ENCODE results near the gene OR6C65. TPM values are rescaled to one million over a fixed set of nuclear protein-coding genes. Genes with fewer than 3 reads are reported as not detected.
A peak's percentile ranks its signal among the peaks of the same experiment; 100 is the strongest.
"Not testable (repeated sequence)": the region's sequence is repeated elsewhere in the genome, so short reads cannot be mapped to it uniquely, and the experiment has no call there.

OR6C65 gene
- total RNA-seq, 2 donors from 2014 or later, result not detected

DNA sequence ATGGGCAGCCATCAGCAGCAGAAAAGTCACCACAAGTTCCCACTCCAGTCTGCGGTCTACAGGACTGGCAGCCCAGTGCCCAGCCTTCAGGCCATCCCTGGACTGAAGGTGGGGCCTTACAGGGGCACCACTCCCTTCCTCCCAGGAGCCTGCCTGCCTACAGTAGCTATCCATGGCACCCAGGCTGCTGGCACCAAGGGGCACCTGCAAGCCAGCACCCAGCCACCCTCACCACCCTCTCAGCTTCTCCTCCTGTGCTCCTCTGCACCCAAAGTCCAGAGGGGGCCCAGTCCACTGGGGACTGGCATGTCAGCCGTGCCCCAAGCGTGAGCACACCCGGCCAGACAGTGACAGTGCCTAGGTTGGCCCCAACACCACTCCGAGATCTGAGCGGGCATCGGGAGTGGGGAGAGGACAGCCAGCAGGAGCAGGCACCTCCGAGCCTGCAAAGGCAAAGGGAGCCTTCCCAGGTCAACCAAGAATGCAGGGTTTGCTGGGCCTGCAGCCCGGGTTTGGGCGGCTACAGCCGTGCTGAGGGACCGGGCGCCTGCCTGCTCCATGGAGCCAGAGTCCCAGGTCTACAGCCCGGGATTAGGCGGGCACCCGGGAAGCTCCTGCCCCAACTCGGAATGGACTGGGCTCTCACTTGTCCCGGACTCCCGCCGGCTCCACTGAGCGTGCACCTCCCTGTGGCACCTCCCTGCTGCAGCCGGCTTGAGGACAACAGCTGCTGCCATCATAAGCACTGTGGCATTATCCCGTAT is 8.1 kb upstream of the OR6C65 start:
- Histone ChIP-seq H3K9me3 (no peaks in the 10 kb centered on the region), H3K4me3 (no peak overlapping the region), H3K36me3 (no peaks in the 10 kb centered on the region), H3K27me3 (replicated peaks; ENCODE audit: insufficient read depth) (no peaks in the 10 kb centered on the region), H3K27ac (no peak overlapping the region), H3K4me1 (ENCODE audit: control insufficient read depth in 1 of 2, low read depth in 2 of 2) (no peaks in the 10 kb centered on the region)
- TF ChIP-seq, protein P1, sequence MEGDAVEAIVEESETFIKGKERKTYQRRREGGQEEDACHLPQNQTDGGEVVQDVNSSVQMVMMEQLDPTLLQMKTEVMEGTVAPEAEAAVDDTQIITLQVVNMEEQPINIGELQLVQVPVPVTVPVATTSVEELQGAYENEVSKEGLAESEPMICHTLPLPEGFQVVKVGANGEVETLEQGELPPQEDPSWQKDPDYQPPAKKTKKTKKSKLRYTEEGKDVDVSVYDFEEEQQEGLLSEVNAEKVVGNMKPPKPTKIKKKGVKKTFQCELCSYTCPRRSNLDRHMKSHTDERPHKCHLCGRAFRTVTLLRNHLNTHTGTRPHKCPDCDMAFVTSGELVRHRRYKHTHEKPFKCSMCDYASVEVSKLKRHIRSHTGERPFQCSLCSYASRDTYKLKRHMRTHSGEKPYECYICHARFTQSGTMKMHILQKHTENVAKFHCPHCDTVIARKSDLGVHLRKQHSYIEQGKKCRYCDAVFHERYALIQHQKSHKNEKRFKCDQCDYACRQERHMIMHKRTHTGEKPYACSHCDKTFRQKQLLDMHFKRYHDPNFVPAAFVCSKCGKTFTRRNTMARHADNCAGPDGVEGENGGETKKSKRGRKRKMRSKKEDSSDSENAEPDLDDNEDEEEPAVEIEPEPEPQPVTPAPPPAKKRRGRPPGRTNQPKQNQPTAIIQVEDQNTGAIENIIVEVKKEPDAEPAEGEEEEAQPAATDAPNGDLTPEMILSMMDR (IDR thresholded peaks at IDR 0.05), result no peak
- no peak for ATAC-seq (ENCODE audit: insufficient number of reproducible peaks, low FRiP score, low read depth)
- DNase-seq (ENCODE audit: low spot score), result no peak

DNA sequence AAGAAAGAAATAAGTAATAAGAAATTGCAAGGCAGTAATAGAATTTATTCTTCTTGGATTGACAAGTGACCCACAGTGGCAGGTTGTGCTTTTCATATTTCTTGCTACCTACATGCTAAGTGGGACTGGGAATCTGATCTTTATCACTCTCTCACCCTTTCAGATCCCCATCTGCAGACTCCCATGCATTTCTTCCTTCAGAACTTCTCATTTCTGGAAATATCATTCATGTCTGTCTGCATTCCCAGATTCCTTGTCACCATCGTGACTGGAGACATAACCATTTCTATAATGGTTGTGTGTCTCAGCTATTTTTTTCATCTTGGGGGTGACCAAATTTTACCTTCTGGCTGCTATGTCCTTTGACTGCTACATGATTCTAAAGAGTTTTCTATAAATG is 4.0 kb upstream of the OR6C65 start:
- TF ChIP-seq, protein P1 (IDR thresholded peaks at IDR 0.05), result no peak
- Histone ChIP-seq H3K36me3 (no peaks in the 10 kb centered on the region), H3K27ac (no peak overlapping the region), H3K9me3 (no peaks in the 10 kb centered on the region), H3K27me3 (replicated peaks; ENCODE audit: insufficient read depth) (no peaks in the 10 kb centered on the region), H3K4me1 (ENCODE audit: control insufficient read depth in 1 of 2, low read depth in 2 of 2) (no peaks in the 10 kb centered on the region), H3K4me3 (no peak overlapping the region)
- DNase-seq (ENCODE audit: low spot score) (no peak), ATAC-seq (ENCODE audit: insufficient number of reproducible peaks, low FRiP score, low read depth) (no peak)

DNA sequence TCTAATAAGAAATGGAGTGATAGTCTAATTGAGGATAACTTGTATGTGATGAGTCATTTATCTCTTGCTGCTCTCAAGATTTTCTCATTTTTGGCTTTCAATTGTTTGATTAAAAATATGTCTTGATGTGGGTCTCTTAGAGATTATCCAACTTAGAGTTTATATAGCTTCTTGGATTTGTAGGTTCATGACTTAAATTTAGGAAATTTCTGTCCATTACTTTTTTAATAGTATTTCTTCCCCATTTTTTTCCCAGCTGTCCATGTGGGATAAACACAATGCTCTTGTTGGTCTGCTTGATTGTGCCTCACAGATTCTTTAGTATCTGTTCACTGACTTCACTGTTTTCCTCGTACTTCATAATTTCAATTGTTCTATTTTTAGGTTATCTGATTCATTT is 7.5 kb downstream of the OR6C65 start:
- H3K36me3 ChIP-seq, result no peaks in the 10 kb centered on the region
- TF ChIP-seq, protein P1 (IDR thresholded peaks at IDR 0.05), result no peak
- no peaks in the 10 kb centered on the region for H3K27me3 ChIP-seq (replicated peaks; ENCODE audit: insufficient read depth)
- ATAC-seq (ENCODE audit: insufficient number of reproducible peaks, low FRiP score, low read depth), result no peak
- H3K4me3 ChIP-seq, result no peak overlapping the region
- H3K9me3 ChIP-seq, result peaks cover 3% of the 10 kb centered on the region
- H3K4me1 ChIP-seq (ENCODE audit: control insufficient read depth in 1 of 2, low read depth in 2 of 2), result no peaks in the 10 kb centered on the region
- DNase-seq (ENCODE audit: low spot score), result no peak
- H3K27ac ChIP-seq, result no peak overlapping the region

DNA sequence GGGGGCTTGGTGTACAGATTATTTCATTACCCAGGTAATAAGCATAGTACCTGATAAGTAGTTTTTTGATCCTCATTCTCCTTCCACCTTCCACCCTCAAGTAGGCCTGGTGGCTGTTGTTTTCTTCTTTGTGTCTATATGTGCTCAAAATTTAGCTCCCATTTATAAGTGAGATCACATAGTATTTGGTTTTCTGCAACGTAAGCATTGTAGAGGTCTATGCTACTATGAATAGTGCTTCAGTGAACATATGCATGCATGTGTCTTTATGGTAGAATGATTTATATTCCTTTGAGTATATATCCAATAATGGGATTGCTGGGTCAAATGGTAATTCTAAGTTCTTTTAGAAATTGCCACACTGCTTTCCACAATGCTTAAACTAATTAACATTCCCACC is 8.8 kb downstream of the OR6C65 start:
- H3K9me3 ChIP-seq; H3K27me3 ChIP-seq (replicated peaks; ENCODE audit: insufficient read depth); DNase-seq (ENCODE audit: low spot score); ATAC-seq (ENCODE audit: insufficient number of reproducible peaks, low FRiP score, low read depth); H3K27ac ChIP-seq; H3K4me1 ChIP-seq (ENCODE audit: control insufficient read depth in 1 of 2, low read depth in 2 of 2); H3K4me3 ChIP-seq; H3K36me3 ChIP-seq: not testable (repeated sequence)

DNA sequence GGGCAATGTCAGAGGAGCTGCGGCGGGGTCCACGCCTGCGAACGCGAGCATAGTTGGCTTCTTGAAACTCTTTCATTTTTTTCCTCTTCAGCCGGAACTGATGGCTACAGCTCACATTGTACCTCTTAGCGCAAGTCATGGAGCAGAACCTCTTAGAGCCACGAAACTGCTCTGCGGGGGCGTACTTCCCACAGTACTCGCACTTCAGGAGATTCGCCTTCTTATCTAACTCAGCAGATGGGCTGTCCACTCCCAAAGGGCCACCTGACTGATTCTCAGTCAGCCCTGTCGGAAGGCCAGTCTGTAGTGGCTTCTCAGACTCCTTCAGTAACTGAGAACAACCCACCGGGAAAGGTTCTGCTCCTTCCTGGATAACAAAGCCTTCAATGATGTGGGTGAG is 11.8 kb downstream of the OR6C65 start:
- H3K9me3 ChIP-seq; H3K27me3 ChIP-seq (replicated peaks; ENCODE audit: insufficient read depth); DNase-seq (ENCODE audit: low spot score); H3K36me3 ChIP-seq; H3K4me1 ChIP-seq (ENCODE audit: control insufficient read depth in 1 of 2, low read depth in 2 of 2); ATAC-seq (ENCODE audit: insufficient number of reproducible peaks, low FRiP score, low read depth); H3K4me3 ChIP-seq; H3K27ac ChIP-seq: not testable (repeated sequence)

DNA sequence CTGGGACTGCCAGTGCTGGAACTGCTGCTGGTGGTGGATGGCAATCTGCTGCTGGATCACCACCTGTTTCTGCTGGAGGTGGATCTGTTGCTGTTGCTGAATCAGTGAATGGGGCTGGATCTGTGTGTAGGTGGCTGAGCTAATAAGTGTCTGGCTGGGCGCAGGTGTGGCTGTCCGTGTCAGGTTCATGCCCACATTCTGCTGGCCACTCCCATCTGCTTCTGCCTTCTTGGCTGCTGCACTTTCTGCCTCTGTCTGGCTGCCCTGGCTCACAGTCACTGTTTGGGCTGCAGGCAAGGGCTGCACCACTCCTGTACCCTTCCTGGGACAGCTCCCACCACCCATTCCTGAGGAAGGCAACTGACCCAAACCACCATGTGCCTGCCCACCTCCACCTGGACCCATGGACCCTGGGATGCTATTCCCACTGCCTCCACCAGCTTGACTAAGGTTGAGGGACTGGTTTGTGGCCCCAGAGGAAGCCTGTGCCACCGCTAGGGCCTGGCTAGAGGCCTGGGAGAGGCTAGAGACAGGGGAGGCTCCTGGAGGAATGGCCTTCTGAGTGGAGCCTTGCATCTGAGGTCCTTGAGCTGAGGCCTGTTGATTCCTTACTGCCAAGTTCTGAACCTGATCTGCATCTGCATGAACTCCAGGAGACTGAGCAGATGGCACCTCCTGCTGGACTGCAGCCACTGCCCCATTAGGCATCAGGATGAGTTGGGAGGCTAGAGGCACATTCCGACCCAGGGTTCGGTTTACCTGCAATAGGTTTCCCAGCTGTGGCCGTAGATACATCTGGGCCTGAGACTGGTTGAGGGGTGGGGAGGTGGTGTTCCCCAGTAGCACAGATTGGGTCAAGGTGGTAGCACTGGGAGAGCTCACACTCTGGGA is 13.4 kb downstream of the OR6C65 start:
- not testable (repeated sequence) for ATAC-seq (ENCODE audit: insufficient number of reproducible peaks, low FRiP score, low read depth); H3K4me1 ChIP-seq (ENCODE audit: control insufficient read depth in 1 of 2, low read depth in 2 of 2); H3K27me3 ChIP-seq (replicated peaks; ENCODE audit: insufficient read depth); DNase-seq (ENCODE audit: low spot score); H3K4me3 ChIP-seq; H3K9me3 ChIP-seq; H3K36me3 ChIP-seq; H3K27ac ChIP-seq

DNA sequence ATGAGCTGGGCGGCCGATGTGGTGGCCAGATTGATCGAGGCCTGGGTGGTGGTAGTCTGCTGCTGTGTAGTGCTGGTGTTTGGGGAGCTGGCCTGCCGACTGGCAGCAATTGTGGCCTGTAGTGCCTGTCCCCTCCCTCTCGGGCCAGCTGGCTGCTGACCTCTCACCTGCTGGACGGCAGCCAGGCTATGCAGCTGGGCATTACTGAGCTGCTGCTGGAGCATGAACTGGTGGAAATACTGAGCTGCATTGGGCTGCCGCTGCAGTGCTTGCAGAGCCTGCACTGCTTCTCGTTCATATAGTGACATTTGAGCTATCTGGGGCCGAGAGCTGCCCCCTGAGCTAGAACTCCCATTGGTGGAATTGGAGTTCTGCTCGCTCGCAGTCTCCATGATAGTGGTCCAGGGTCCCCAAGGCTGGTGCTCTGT is 14.1 kb downstream of the OR6C65 start:
- not testable (repeated sequence) for H3K27ac ChIP-seq; DNase-seq (ENCODE audit: low spot score); H3K4me1 ChIP-seq (ENCODE audit: control insufficient read depth in 1 of 2, low read depth in 2 of 2); ATAC-seq (ENCODE audit: insufficient number of reproducible peaks, low FRiP score, low read depth); H3K4me3 ChIP-seq; H3K27me3 ChIP-seq (replicated peaks; ENCODE audit: insufficient read depth); H3K9me3 ChIP-seq; H3K36me3 ChIP-seq

DNA sequence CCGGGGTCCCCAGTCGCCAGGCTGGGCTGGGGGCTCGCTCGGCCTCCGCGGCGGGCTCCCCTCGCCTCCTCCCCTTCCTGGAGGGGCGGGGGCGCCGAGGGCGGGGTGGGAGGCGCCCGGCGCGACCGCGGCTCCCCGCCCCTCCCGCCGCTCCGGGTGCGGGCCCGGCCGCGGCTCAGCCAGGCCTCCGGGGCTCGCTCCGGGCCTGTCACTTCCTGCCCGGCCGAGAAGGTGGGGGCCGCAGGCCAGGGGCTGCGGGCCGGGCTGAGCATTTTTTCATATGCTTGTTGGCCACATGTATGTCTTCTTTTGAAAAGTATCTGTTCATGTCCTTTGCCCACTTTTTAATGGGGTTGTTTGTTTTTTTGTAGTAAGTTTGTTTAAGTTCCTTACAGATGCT is 14.6 kb downstream of the OR6C65 start:
- not testable (repeated sequence) for ATAC-seq (ENCODE audit: insufficient number of reproducible peaks, low FRiP score, low read depth); DNase-seq (ENCODE audit: low spot score)

More for the DNA sequence above, 14.6 kb downstream of the OR6C65 start:
- not testable (repeated sequence) for H3K4me1 ChIP-seq (ENCODE audit: control insufficient read depth in 1 of 2, low read depth in 2 of 2); H3K27ac ChIP-seq; H3K36me3 ChIP-seq; H3K9me3 ChIP-seq; H3K27me3 ChIP-seq (replicated peaks; ENCODE audit: insufficient read depth)
- peak overlapping the region; percentile 14 for H3K4me3 ChIP-seq
